Ecto neural progenitor cell (in vitro differentiated cells): ENCODE results near the gene CYP3A5.
"Not testable (repeated sequence)": the region's sequence is repeated elsewhere in the genome, so short reads cannot be mapped to it uniquely, and the experiment has no call there.

ENCODE experiments used
- DNase-seq: peaks from one replicate; pipeline ENCODE4 v3.0.0-alpha.2; 2018; ENCODE audit warnings: low spot score

CYP3A5 gene

GRCh38 chr7:99642027-99642426, 37.8 kb downstream of the CYP3A5 start:
- no peak for DNase-seq

- no peak for DNase-seq
Measured at GRCh38 chr7:99639267-99639666, 40.5 kb downstream of the CYP3A5 start.

DNA sequence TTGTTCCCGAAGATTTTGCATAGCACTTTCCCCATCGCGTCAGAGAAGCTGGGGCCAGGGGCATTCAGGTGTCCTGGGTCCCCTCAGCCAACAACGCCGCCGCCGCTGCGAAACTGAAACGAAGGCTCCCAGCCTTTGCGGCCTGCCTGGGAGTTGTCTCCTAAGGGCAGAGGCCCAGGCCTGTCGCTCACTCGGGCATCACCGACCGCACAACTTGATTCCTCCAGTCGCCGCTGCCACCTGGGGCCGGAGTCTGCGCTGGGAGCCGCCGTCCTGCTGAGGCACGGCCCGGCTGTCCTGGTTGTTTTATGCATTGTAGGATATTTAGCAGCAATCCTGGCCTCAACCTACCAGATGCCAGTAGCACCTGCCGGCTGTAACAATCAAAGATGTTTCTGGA, 41.1 kb downstream of the CYP3A5 start:
- DNase-seq: no peak

GRCh38 chr7:99637414-99637813, 42.4 kb downstream of the CYP3A5 start:
- not testable (repeated sequence) for DNase-seq

DNA sequence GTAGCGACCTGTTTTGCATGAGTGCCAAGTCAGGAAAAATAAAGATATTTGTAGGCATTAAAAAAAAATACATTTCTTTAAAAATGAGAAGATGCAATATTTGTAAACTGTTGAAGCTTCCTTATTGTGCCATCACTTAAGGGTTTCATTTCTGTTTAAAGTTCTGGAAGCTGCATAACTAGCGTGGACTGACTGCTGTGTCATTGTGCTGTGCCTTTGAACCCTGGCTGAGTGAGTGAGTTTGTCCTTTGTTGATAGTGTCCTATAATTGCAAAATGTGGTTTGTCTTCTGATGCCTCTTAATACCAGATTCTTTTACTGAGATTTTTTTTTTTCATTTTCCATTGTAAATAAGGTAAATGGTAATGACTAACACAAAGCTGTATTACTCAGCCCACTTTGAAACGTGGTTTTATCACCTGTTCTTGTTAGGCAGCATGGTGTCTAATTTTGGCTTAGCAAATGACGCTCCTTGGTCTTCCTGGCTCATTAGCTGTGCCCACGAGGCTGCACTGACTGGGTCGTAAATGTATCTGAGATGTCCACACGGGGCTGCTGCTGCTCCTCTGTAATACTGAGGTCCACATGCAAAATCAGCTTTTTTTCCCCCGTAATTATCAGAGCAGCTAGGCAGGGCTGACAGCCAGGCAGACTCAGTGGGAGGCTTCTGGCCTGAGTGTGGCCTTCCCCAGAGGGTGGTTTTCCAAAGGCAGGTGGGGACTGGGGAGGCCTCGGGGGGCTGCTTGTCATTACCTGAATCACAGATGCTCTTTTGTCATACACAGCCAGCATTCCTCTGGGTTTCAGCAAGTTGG, 48.3 kb downstream of the CYP3A5 start:
- DNase-seq: no peak

DNA sequence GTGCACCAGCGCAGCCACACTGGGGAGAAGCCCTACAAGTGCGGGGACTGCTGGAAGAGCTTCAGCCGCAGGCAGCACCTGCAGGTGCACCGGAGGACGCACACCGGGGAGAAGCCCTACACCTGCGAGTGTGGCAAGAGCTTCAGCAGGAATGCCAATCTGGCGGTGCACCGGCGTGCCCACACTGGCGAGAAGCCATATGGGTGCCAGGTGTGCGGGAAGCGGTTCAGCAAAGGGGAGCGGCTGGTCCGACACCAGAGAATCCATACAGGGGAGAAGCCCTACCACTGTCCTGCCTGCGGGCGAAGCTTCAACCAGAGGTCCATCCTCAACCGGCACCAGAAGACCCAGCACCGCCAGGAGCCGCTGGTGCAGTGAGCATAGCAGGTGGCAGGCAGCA, 50.2 kb downstream of the CYP3A5 start:
- DNase-seq: no peak

GRCh38 chr7:99628471-99629465, 51.0 kb downstream of the CYP3A5 start:
- DNase-seq: no peak

DNA sequence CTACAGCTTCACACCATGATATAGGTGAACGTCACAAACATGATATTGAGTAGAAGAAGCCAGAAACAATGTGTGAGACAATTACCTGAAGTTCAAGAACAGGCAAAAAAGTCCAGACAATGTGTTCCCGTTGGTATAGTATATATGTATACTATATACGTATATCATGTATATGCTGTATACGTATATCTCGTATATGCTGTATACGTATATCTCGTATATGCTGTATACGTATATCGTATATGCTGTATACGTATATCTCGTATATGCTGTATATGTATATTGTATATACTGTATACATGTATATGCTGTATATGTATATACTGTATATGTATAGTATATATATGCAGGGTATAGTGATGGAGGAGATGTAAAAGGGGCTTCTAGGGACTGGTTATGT, 52.3 kb downstream of the CYP3A5 start:
- DNase-seq: no peak

DNA sequence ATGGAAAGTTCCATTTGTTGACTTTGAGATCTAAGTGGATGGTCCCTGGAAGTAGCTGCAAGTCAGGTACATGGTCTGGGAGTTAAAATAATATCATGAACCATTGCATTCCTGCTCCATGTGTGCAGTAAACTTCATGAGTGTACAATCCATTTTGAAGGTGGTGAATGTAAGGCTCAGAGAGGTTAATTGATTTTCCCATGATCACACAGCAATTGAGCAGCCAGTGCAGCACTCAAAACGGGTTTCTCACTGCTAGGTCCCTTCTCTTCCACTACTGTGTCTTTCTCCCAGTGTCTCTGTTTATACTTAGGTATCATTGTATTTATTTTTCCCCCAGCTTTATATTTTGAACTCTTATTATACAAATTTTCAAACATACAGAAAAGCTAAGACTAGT, 53.1 kb downstream of the CYP3A5 start:
- DNase-seq: no peak

- no peak for DNase-seq
Measured at GRCh38 chr7:99625961-99626360, 53.8 kb downstream of the CYP3A5 start.

- peak; percentile 11 for DNase-seq
Measured at GRCh38 chr7:99625321-99625720, 54.5 kb downstream of the CYP3A5 start.

GRCh38 chr7:99624484-99624883, 55.3 kb downstream of the CYP3A5 start:
- DNase-seq: peak; percentile 21

GRCh38 chr7:99623702-99624447, 55.9 kb downstream of the CYP3A5 start:
- peak; percentile 14 for DNase-seq

DNA sequence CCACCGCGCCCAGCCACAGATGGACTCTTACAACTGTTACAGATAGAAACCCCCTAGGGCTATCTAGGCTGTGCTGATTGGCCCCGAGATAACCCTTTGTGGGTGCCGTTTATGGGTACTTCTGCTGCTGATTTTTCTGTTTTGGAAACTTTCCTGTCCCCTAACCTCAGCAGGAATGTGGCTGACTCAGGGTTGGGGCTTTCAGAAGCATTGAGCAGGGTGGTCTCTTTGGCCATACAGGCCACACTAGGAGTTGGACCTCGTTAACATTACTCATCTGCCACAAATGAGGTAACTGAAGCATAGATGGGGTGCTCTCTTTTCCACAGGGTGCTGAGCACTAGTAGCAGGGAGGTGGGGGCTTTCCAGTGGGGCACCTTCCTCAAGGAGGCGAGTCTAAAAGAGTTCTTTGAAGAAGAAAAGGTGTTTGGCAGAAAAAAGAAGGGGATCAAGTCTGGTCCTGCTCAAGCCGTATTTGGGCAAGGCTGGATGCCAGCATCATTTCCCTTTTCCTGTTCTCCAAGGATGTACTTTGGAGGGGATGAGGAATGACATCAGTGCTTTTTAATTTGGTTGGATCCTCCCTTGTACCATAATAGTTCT, 56.6 kb downstream of the CYP3A5 start:
- peak; percentile 9 for DNase-seq

DNA sequence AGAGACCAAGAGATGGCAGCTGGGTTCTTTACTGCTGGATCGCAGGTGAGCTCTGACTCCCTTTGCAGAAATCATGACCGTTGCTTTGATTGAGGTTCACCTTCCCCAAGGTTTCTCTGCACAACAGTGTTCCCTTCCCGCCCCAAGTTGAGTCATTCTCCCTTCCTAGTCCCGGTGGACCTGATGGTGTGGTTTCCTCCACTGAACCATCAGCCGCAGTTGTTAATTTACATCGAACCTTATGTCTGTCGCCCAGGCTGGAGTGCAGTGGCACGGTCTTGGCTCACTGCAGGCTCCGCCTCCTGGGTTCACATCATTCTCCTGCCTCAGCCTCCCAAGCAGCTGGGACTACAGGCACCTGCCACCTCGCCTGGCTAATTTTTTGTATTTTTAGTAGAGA, 57.2 kb downstream of the CYP3A5 start:
- DNase-seq: peak; percentile 11

DNA sequence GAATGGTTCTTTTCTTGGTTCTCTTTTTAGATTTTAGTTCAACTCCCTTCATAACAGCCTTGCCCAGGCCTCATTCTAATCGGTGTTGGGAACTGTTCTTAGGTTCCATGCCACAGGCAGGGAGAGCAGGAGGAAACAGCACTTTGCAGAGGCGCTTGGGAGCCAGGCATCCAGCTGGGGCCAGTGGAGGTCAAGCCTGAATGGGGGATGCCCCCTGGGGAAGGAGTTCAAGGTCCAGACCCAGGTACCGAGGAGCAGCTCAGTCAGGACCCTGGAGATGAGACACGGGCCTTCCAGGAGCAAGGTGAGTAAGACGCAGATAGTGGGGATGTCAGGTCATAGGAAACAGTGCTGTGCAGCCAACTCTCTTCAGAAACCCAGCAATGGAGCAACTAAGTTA, 58.5 kb downstream of the CYP3A5 start:
- DNase-seq: peak; percentile 24

GRCh38 chr7:99619571-99620130, 60.1 kb downstream of the CYP3A5 start:
- DNase-seq: peak; percentile 37

DNA sequence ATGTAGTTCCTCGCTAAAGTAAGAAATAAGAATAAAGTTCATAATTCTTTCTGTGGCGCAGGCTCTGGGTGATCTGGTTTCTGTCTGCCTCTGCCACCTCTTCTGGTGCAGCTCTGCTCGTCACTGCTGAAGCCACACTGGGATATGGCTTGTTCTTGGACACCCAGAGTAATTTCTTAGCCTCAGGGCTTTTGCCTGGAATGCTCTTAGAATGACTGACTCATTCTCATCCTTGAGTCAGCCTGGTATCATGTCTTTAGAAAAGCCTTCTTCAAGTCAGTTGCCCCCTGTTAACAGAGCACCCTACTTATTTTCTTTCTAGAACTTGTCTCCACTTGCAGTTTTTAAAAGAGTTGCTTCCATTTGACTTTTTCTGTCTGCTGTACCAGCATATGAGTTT, 61.1 kb downstream of the CYP3A5 start:
- peak; percentile 25 for DNase-seq

- no peak for DNase-seq
Measured at GRCh38 chr7:99617192-99617781, 62.5 kb downstream of the CYP3A5 start.

GRCh38 chr7:99616359-99617191, 63.2 kb downstream of the CYP3A5 start, which contains the start of gene ZSCAN25:
ZSCAN25 (plus strand) TSS chr7:99616946; CDS start chr7:99619607, 2,661 bp downstream.
- DNase-seq: peak; percentile 95
